HepG2 (cell line): ENCODE measurements around the gene C1orf74. TPM values are rescaled to one million over a fixed set of nuclear protein-coding genes. Genes with fewer than 3 reads are reported as not detected.

Experiments used
- ATAC-seq: fragments of 200-7000 bp; cut with Tn5 transposase; 3 replicates; pipeline ENCODE4 v1.9.1; 2020; ENCODE audit warnings: mild to moderate bottlenecking, moderate library complexity
- BruUV-seq: library from RNA; stranded (reverse); fragments of 400-500 nt; replicated peaks from 2 replicates; lab custom pipeline; 2021; lab: Mats Ljungman, UMichigan
- CTCF ChIA-PET: fragments of 300-600 bp; formaldehyde crosslinking; extraction: SDS; loops from one replicate; lab custom pipeline; 2021; ENCODE audit warnings: low total read pairs, inconsistent platforms, low intra/inter-chr PET ratio; lab: Yijun Ruan, JAX
- POLR2A ChIA-PET: fragments of 350-600 bp; sonication (Branson Sonifier 250); formaldehyde crosslinking; loops from one replicate; lab custom pipeline; 2020; ENCODE audit warnings: antibody characterized with exemption, inconsistent platforms; lab: Yijun Ruan, JAX
- DNase-seq: peaks from one replicate; pipeline ENCODE4 v3.0.0-alpha.2; 2015; ENCODE audit warnings: low spot score
- FAIRE-seq: peaks from 3 replicates; lab custom pipeline; 2011; peaks lifted over from hg19 to GRCh38; lab: Jason Lieb, UNC
- H2AFZ ChIP-seq: one replicate; pipeline ENCODE4 v1.6.1; 2011; ENCODE audit warnings: low read length, inconsistent platforms
- H3K27ac ChIP-seq: fragments of 300-600 bp; 3 replicates; pipeline ENCODE4 v1.8.0; 2011; ENCODE audit warnings: mixed run types, mild to moderate bottlenecking, mixed read lengths, low read length, inconsistent platforms; ENCODE audit not compliant: insufficient read depth; ENCODE audit errors: extremely low read length
- H3K27me3 ChIP-seq, 2 experiments: fragments of 200-600 bp in 1 of 2; 2 replicates in 1 of 2; 3 replicates in 1 of 2; pipeline versions ENCODE4 v1.6.0 to v1.8.0; 2011; ENCODE audit warnings: low read length in 2 of 2, mild to moderate bottlenecking in 2 of 2, moderate library complexity in 2 of 2, inconsistent platforms in 1 of 2; ENCODE audit not compliant: insufficient read depth in 2 of 2, control insufficient read depth in 1 of 2
- H3K36me3 ChIP-seq, 2 experiments: fragments of 200-600 bp in 1 of 2; replicated peaks in 1 of 2; 2 replicates in 1 of 2; 3 replicates in 1 of 2; pipeline versions ENCODE4 v1.5.1 to v1.8.0; 2011; ENCODE audit warnings: low read length in 2 of 2, inconsistent platforms in 1 of 2; ENCODE audit not compliant: insufficient read depth in 2 of 2, control insufficient read depth in 1 of 2
- H3K4me1 ChIP-seq: 2 replicates; pipeline ENCODE4 v1.5.1; 2012; ENCODE audit warnings: low read length, inconsistent platforms; ENCODE audit not compliant: insufficient read depth
- H3K4me2 ChIP-seq: 2 replicates; pipeline ENCODE4 v1.6.0; 2011; ENCODE audit warnings: low read depth, low read length, inconsistent platforms
- H3K4me3 ChIP-seq, 3 experiments: fragments of 200-600 bp in 1 of 3; sonication (generic), shearing (Covaris generic) in 1 of 3; replicated peaks in 1 of 3; 2 replicates each; pipeline ENCODE4 v1.5.1; 2011 to 2016; ENCODE audit warnings: low read length in 3 of 3, inconsistent platforms in 2 of 3, low read depth in 2 of 3, mild to moderate bottlenecking in 2 of 3, control low read depth in 1 of 3, mixed read lengths in 1 of 3; ENCODE audit not compliant: insufficient read depth in 1 of 3
- H3K79me2 ChIP-seq: one replicate; pipeline ENCODE4 v1.6.1; 2011; ENCODE audit warnings: low read length, inconsistent platforms; ENCODE audit not compliant: insufficient read depth
- H3K9ac ChIP-seq: 2 replicates; pipeline ENCODE4 v1.6.0; 2011; ENCODE audit warnings: mild to moderate bottlenecking, low read depth, low read length, inconsistent platforms; ENCODE audit not compliant: insufficient read depth
- H3K9me3 ChIP-seq: 2 replicates; pipeline ENCODE4 v1.5.1; 2012; ENCODE audit warnings: mild to moderate bottlenecking, low read length
- H4K20me1 ChIP-seq: 2 replicates; pipeline ENCODE4 v1.6.0; 2011; ENCODE audit warnings: inconsistent platforms, mild to moderate bottlenecking, low read length, moderate library complexity; ENCODE audit not compliant: insufficient read depth
- FOXA3 ChIP-seq: IDR thresholded peaks from 2 replicates; pipeline ENCODE4 v1.6.1; 2016; ENCODE audit warnings: missing genetic modification reagents, missing compliant biosample characterization
- GATAD2A ChIP-seq: IDR thresholded peaks from 2 replicates; pipeline ENCODE4 v1.6.1; 2016
- MAFK ChIP-seq, 2 experiments: IDR thresholded peaks in 1 of 2; conservative IDR thresholded peaks in 1 of 2; 2 replicates each; pipeline ENCODE4 v1.6.1; 2011; ENCODE audit warnings: improper control_type of control experiment in 2 of 2, low read length in 2 of 2
- NR2C2 ChIP-seq: sonication (generic); formaldehyde crosslinking; IDR thresholded peaks from 2 replicates; pipeline ENCODE4 v1.4.0; 2020; ENCODE audit warnings: missing genetic modification reagents, mild to moderate bottlenecking, moderate library complexity, borderline replicate concordance
- TAF1 ChIP-seq: sonication (generic); formaldehyde crosslinking; IDR thresholded peaks from 2 replicates; pipeline ENCODE4 v1.4.0; 2020; ENCODE audit warnings: missing genetic modification reagents
- ZBTB2 ChIP-seq: sonication (generic); formaldehyde crosslinking; IDR thresholded peaks from 2 replicates; pipeline ENCODE4 v1.8.0; 2022; ENCODE audit warnings: low read depth, missing genetic modification reagents
- ZBTB26 ChIP-seq: IDR thresholded peaks from 2 replicates; pipeline ENCODE4 v1.6.1; 2016; ENCODE audit warnings: missing compliant biosample characterization, missing genetic modification reagents, borderline replicate concordance
- ZNF317 ChIP-seq: sonication (generic); formaldehyde crosslinking; IDR thresholded peaks from 2 replicates; pipeline ENCODE4 v1.5.0; 2020; ENCODE audit warnings: mild to moderate bottlenecking, missing genetic modification reagents
- WGBS: methylation state at CpG from one replicate; pipeline ENCODE4 v1.1.6; 2017; ENCODE audit warnings: low lambda C conversion rate; 5-methylcytosine and 5-hydroxymethylcytosine counted together
- in situ Hi-C: cut with HindIII; loops from 2 replicates; pipeline ENCODE4 v1.10.0; 2017; ENCODE audit warnings: low pct_unique_long_range_greater_than_20kb; ENCODE audit not compliant: extremely low pct_ligation_motif_present
- intact Hi-C: fragments of 100-400 bp; cut with micrococcal nuclease; formaldehyde crosslinking; loops from one replicate; pipeline ENCODE4 v1.10.0; 2022; ENCODE audit not compliant: unreplicated experiment
- polyA plus RNA-seq, 8 experiments: library from polyadenylated mRNA; depleted of rRNA in 3 of 8; stranded (reverse) in 7 of 8; unstranded in 1 of 8; fragments of >200 nt; fragmentation: Illumina TruSeq in 4 of 8; extraction: Trizol in 4 of 8; gene quantifications; 2 replicates each; pipeline versions ENCODE4 v1.2.1 to v1.2.3, GENCODE V29; 2011 to 2016; ENCODE audit warnings: low read depth in 4 of 8, missing spikeins in 1 of 8, mixed read lengths in 1 of 8; ENCODE audit not compliant: insufficient read depth in 1 of 8
- total RNA-seq, 5 experiments: library from RNA; depleted of rRNA; stranded (reverse); fragments of >200 nt; fragmentation: Illumina TruSeq; extraction: Trizol; gene quantifications; 2 replicates each; pipeline ENCODE4 v1.2.3, GENCODE V29; 2016; ENCODE audit warnings: low read depth in 1 of 5

The C1orf74 gene
- total and polyA plus RNA-seq, 2 of the 13 experiments (the other 11 are each of a cell fraction or from before 2014, with no cell fraction given), result 0.33 to 0.71 TPM

GRCh38 chr1:209755926-209756614 is 28.3 kb downstream of the C1orf74 start, which contains the start of gene TRAF3IP3:
TRAF3IP3 (plus strand) TSS chr1:209756053; CDS start chr1:209760040, 3,987 bp downstream.
- no peak for DNase-seq
- Histone ChIP-seq H4K20me1 (no peaks in the 10 kb centered on the region), H3K4me3 (no peak within 1 kb of the TSS), H3K27ac (no peak within 1 kb of the TSS), H3K27me3 (no peaks in the 10 kb centered on the region; a peak in 1 of 5 replicates), H3K79me2 (no peaks in the 10 kb centered on the region), H3K9ac (no peak within 1 kb of the TSS), H3K36me3 (no peaks in the 10 kb centered on the region), H3K9me3 (no peaks in the 10 kb centered on the region), H3K4me2 (no peak within 1 kb of the TSS), H2AFZ (no peak within 1 kb of the TSS), H3K4me1 (no peaks in the 10 kb centered on the region)
- intact Hi-C loops (no loop called here), in situ Hi-C loops (no loop called here)
- CTCF ChIA-PET, result no interaction called here
- TF ChIP-seq GATAD2A (CRISPR knock-in tag), result no peak
- TF ChIP-seq ZNF317 (CRISPR knock-in tag), result no peak
- TF ChIP-seq TAF1, result no peak
- no peak for TF ChIP-seq NR2C2 (CRISPR knock-in tag)
- TF ChIP-seq FOXA3 (CRISPR knock-in tag), result no peak
- no peak for TF ChIP-seq MAFK (conservative IDR thresholded peaks at IDR 0.05 in 1 of 2, IDR thresholded peaks at IDR 0.05 in 1 of 2; ENCODE audit: low read length in 2 of 2)
- no peak for TF ChIP-seq ZBTB26 (CRISPR knock-in tag)
- no peak for TF ChIP-seq ZBTB2 (CRISPR knock-in tag)
- POLR2A ChIA-PET, result no interaction called here
- 13% methylated on average over 10 of the region's 10 CpGs for WGBS
- no peak for ATAC-seq
- BruUV-seq, result no TSS peak
- no peak for FAIRE-seq
